NCI-H146 (cell line): ENCODE results near the gene SGCA.

Experiments
- DNase-seq: peaks from one replicate; lab custom pipeline; 2025; lab: John Stamatoyannopoulos, UW

The SGCA gene

GRCh38 chr17:50134206-50135110 lies 31.3 kb upstream of the SGCA start:
- DNase-seq: no peak

GRCh38 chr17:50135316-50136095 lies 30.3 kb upstream of the SGCA start:
- no peak for DNase-seq

- DNase-seq: no peak
These were observed 29.6 kb upstream of the SGCA start for GRCh38 chr17:50136096-50136687.

GRCh38 chr17:50137042-50137441 lies 28.8 kb upstream of the SGCA start:
- no peak for DNase-seq

- DNase-seq: no peak
These were observed 26.5 kb upstream of the SGCA start for GRCh38 chr17:50139185-50139783.

GRCh38 chr17:50139950-50140885 lies 25.6 kb upstream of the SGCA start:
- DNase-seq: peak; percentile 33

- DNase-seq: no peak
These were observed 24.6 kb upstream of the SGCA start for GRCh38 chr17:50141026-50141744.

GRCh38 chr17:50141745-50142110 lies 24.1 kb upstream of the SGCA start:
- no peak for DNase-seq

- DNase-seq: no peak
These were observed 22.2 kb upstream of the SGCA start for GRCh38 chr17:50143461-50144176.

- DNase-seq: no peak
These were observed 21.4 kb upstream of the SGCA start for GRCh38 chr17:50144355-50144754.

- DNase-seq: no peak
These were observed 20.8 kb upstream of the SGCA start for GRCh38 chr17:50144845-50145531.

- no peak for DNase-seq
These were observed 20.1 kb upstream of the SGCA start for GRCh38 chr17:50145532-50146229.

- DNase-seq: no peak
These were observed 19.4 kb upstream of the SGCA start for GRCh38 chr17:50146230-50146926.

GRCh38 chr17:50146927-50147665 lies 18.7 kb upstream of the SGCA start:
- no peak for DNase-seq

- no peak for DNase-seq
These were observed 18.0 kb upstream of the SGCA start for GRCh38 chr17:50147841-50148225.

- no peak for DNase-seq
These were observed 17.3 kb upstream of the SGCA start for GRCh38 chr17:50148226-50149090.

GRCh38 chr17:50149091-50149416 lies 16.8 kb upstream of the SGCA start:
- no peak for DNase-seq
